ENCODE results near the gene RIN2. TPM values are rescaled to one million over a fixed set of nuclear protein-coding genes. Genes with fewer than 3 reads are reported as not detected.

RIN2 gene
- total RNA-seq, 4 donors from 2014 or later = 17.9 to 30.9 (median 22.6) TPM

- no peaks in the 10 kb centered on the region for H3K36me3 ChIP-seq
- no peaks in the 10 kb centered on the region for H3K27me3 ChIP-seq
- DNase-seq (no peak), ATAC-seq (no peak)
- no peak overlapping the region for H3K4me3 ChIP-seq
- H3K4me1 ChIP-seq = peaks cover 29 to 36% of the 10 kb centered on the region in 2 donors
- intact Hi-C loops (cut with DNase I; ENCODE audit: low total_unique reads) (loop anchor here (5.0 kb wide), 1 partner anchor 133 kb away; no protein-coding TSS in a partner anchor), in situ Hi-C loops (cut with MboI; ENCODE audit: low sequenced_read_pairs in 4 of 4) (loop anchor here in 3 of 4 donors (5.0 to 25.0 kb wide), 5 partner anchors 102 to 208 kb away; no protein-coding TSS in a partner anchor)
- no peaks in the 10 kb centered on the region for H3K9me3 ChIP-seq
- TF ChIP-seq, protein P1, sequence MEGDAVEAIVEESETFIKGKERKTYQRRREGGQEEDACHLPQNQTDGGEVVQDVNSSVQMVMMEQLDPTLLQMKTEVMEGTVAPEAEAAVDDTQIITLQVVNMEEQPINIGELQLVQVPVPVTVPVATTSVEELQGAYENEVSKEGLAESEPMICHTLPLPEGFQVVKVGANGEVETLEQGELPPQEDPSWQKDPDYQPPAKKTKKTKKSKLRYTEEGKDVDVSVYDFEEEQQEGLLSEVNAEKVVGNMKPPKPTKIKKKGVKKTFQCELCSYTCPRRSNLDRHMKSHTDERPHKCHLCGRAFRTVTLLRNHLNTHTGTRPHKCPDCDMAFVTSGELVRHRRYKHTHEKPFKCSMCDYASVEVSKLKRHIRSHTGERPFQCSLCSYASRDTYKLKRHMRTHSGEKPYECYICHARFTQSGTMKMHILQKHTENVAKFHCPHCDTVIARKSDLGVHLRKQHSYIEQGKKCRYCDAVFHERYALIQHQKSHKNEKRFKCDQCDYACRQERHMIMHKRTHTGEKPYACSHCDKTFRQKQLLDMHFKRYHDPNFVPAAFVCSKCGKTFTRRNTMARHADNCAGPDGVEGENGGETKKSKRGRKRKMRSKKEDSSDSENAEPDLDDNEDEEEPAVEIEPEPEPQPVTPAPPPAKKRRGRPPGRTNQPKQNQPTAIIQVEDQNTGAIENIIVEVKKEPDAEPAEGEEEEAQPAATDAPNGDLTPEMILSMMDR (IDR thresholded peaks at IDR 0.05 in 4 of 5, conservative IDR thresholded peaks at IDR 0.05 in 1 of 5) = no peak
- TF ChIP-seq POLR2A (IDR thresholded peaks at IDR 0.05) = no peak
- H3K27ac ChIP-seq = no peak overlapping the region
Observed at GRCh38 chr20:19789009-19789408, 31.0 kb downstream of the RIN2 start.

DNA sequence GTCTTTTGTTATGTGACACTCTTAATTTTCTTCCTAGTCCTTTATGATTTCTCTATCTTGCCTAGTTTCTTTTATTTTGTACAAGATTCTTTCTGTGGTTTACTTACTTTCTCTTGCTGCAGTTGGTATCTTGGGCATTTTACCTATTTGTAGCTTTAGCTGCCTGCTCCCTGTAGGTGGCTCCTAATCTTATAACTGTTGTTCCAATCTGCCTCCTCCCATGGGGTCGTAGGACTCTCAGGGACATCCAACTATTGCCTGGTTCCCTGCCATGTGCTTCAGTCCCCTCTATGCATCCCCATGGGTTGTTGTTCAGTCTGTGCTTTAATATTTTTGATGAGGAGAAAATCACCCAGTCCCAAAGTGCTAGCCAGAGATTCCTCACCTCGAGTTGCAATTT, 31.4 kb downstream of the RIN2 start:
- ATAC-seq (no peak), DNase-seq (no peak)
- Histone ChIP-seq H3K9me3 (no peaks in the 10 kb centered on the region), H3K4me1 (peaks cover 25 to 32% of the 10 kb centered on the region in 2 donors), H3K27me3 (no peaks in the 10 kb centered on the region), H3K36me3 (no peaks in the 10 kb centered on the region), H3K4me3 (no peak overlapping the region), H3K27ac (no peak overlapping the region)
- intact Hi-C loops (cut with DNase I; ENCODE audit: low total_unique reads) = loop anchor here (5.0 kb wide), 1 partner anchor 133 kb away; no protein-coding TSS in a partner anchor
- TF ChIP-seq POLR2A (IDR thresholded peaks at IDR 0.05) = no peak
- TF ChIP-seq, protein P1 (IDR thresholded peaks at IDR 0.05 in 4 of 5, conservative IDR thresholded peaks at IDR 0.05 in 1 of 5) = no peak
- in situ Hi-C loops (cut with MboI; ENCODE audit: low sequenced_read_pairs in 4 of 4) = loop anchor here in 3 of 4 donors (5.0 to 25.0 kb wide), 5 partner anchors 102 to 208 kb away; no protein-coding TSS in a partner anchor

- intact Hi-C loops (cut with DNase I; ENCODE audit: low total_unique reads) = no loop called here
- H3K4me1 ChIP-seq = peaks cover under 1 to 7% of the 10 kb centered on the region in 2 donors
- DNase-seq (no peak), ATAC-seq (no peak)
- no peaks in the 10 kb centered on the region for H3K36me3 ChIP-seq
- in situ Hi-C loops (cut with MboI; ENCODE audit: low sequenced_read_pairs in 4 of 4) = loop anchor here in 1 of 4 donors (25.0 kb wide), 1 partner anchor 105 kb away; no protein-coding TSS in a partner anchor
- TF ChIP-seq, protein P1 (IDR thresholded peaks at IDR 0.05 in 4 of 5, conservative IDR thresholded peaks at IDR 0.05 in 1 of 5) = no peak
- no peak for TF ChIP-seq POLR2A (IDR thresholded peaks at IDR 0.05)
- H3K9me3 ChIP-seq = no peaks in the 10 kb centered on the region
- H3K27me3 ChIP-seq = no peaks in the 10 kb centered on the region
- no peak overlapping the region for H3K27ac ChIP-seq
- no peak overlapping the region for H3K4me3 ChIP-seq
Observed at GRCh38 chr20:19791887-19792286, 33.8 kb downstream of the RIN2 start.

DNA sequence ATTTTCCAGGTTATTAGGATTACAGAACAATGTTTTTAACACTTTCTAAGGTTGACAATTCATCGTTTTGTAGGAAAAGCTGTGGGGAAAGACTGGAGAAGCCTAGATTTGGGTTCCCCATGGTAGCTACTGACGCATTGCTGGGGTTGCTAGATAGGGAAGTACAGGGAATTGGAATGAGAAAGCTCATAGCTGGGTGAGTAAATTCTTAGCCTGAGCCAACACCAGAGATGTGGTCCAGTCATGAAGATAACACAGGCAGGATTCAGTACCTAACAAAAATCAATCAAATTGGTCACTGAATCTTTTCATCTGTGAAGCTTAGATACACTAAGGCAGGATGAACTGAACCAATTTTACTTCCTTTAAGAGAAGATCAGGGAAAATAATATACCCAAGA, 35.7 kb downstream of the RIN2 start:
- in situ Hi-C loops (cut with MboI; ENCODE audit: low sequenced_read_pairs in 4 of 4) = loop anchor here in 1 of 4 donors (25.0 kb wide), 1 partner anchor 106 kb away; no protein-coding TSS in a partner anchor
- DNase-seq (no peak), ATAC-seq (no peak)
- TF ChIP-seq, protein P1 (IDR thresholded peaks at IDR 0.05 in 4 of 5, conservative IDR thresholded peaks at IDR 0.05 in 1 of 5) = no peak
- no peak for TF ChIP-seq POLR2A (IDR thresholded peaks at IDR 0.05)
- Histone ChIP-seq H3K4me3 (no peak overlapping the region), H3K27me3 (no peaks in the 10 kb centered on the region), H3K27ac (no peak overlapping the region), H3K36me3 (no peaks in the 10 kb centered on the region), H3K4me1 (peaks cover 0 to 5% of the 10 kb centered on the region in 2 donors), H3K9me3 (no peaks in the 10 kb centered on the region)
- intact Hi-C loops (cut with DNase I; ENCODE audit: low total_unique reads) = no loop called here

All from gastrocnemius medialis (tissue), 4 donors.